ENCODE data around the gene CACNB2. TPM values are rescaled to one million over a fixed set of nuclear protein-coding genes. Genes with fewer than 3 reads are reported as not detected.
A peak's percentile ranks its signal among the peaks of the same experiment; 100 is the strongest.
"Not testable (repeated sequence)": the region's sequence is repeated elsewhere in the genome, so short reads cannot be mapped to it uniquely, and the experiment has no call there.

The CACNB2 gene
- total RNA-seq, 1 experiment from 2014 or later, result 3.2 TPM

- Mint-ChIP-seq H3K9me3 (peaks cover 20% of the 10 kb centered on the region), H3K4me3 (no peak overlapping the region), H3K4me1 (peaks cover 23% of the 10 kb centered on the region), H3K27me3 (ENCODE audit: low read depth) (no peaks in the 10 kb centered on the region), H3K27ac (peak overlapping the region; percentile 12; the same call in 1 of the 2 replicates), H3K36me3 (peaks cover 73% of the 10 kb centered on the region)
- TF ChIP-seq CREB1 (CRISPR knock-in tag; IDR thresholded peaks at IDR 0.05) (no peak), CTCF (IDR thresholded peaks at IDR 0.05) (0 out of 2 replicates have a peak, but pooled peaks have one; percentile 15)
- no peak for DNase-seq (ENCODE audit: low spot score)
- CTCF ChIA-PET, result no interaction called here
- POLR2A ChIA-PET, result no interaction called here
- peak; percentile 67 for ATAC-seq
Measured at GRCh38 chr10:18583575-18584270, 443.5 kb downstream of the CACNB2 start.

GRCh38 chr10:18586637-18587036 is 446.4 kb downstream of the CACNB2 start:
- CTCF ChIA-PET; H3K4me1 Mint-ChIP-seq; POLR2A ChIA-PET; ATAC-seq; H3K27ac Mint-ChIP-seq; H3K4me3 Mint-ChIP-seq; DNase-seq (ENCODE audit: low spot score); H3K27me3 Mint-ChIP-seq (ENCODE audit: low read depth): not testable (repeated sequence)
- TF ChIP-seq NFYB (CRISPR knock-in tag; conservative IDR thresholded peaks at IDR 0.05; ENCODE audit: low read depth), result peak; percentile 35; the same call in 1 of the 2 replicates
- H3K36me3 Mint-ChIP-seq, result peaks cover 53% of the 10 kb centered on the region
- H3K9me3 Mint-ChIP-seq, result peaks cover 20% of the 10 kb centered on the region

- H3K4me1 Mint-ChIP-seq; H3K27me3 Mint-ChIP-seq (ENCODE audit: low read depth); H3K4me3 Mint-ChIP-seq; DNase-seq (ENCODE audit: low spot score); H3K27ac Mint-ChIP-seq; ATAC-seq; CTCF ChIA-PET; POLR2A ChIA-PET: not testable (repeated sequence)
- Mint-ChIP-seq H3K36me3 (peaks cover 32% of the 10 kb centered on the region), H3K9me3 (peaks cover 19% of the 10 kb centered on the region)
Measured at GRCh38 chr10:18591141-18591540, 450.9 kb downstream of the CACNB2 start.

Other genes starting within 250 kb of the CACNB2 start
- gene SLC39A12, start 188.5 kb upstream of the CACNB2 start, total RNA-seq (2021), result not detected in 3 replicates